BE2C (cell line): ENCODE data around the gene COL4A1.

Source experiments
- DNase-seq: peaks from one replicate; pipeline ENCODE4 v3.0.0-alpha.2; 2020
- H3K27me3 ChIP-seq: fragments of 250-450 bp; sonication (Bioruptor Pico); 2 replicates; pipeline ENCODE4 v1.5.1; 2020; ENCODE audit warnings: mild to moderate bottlenecking
- H3K36me3 ChIP-seq: fragments of 250-450 bp; sonication (Bioruptor Pico); 2 replicates; pipeline ENCODE4 v1.5.1; 2020; ENCODE audit warnings: mild to moderate bottlenecking
- H3K4me1 ChIP-seq: fragments of 250-450 bp; sonication (Bioruptor Pico); 2 replicates; pipeline ENCODE4 v1.5.1; 2020
- H3K4me3 ChIP-seq: 2 replicates; pipeline ENCODE4 v1.5.1; 2011; ENCODE audit warnings: low read depth, low read length
- H3K9me3 ChIP-seq: fragments of 250-450 bp; sonication (Bioruptor Pico); 2 replicates; pipeline ENCODE4 v1.5.1; 2020
- CTCF ChIP-seq: IDR thresholded peaks from 2 replicates; pipeline ENCODE4 v1.5.1; 2012; ENCODE audit warnings: mild to moderate bottlenecking, low read depth, low read length

COL4A1 gene

GRCh38 chr13:110250258-110250891, 56.6 kb downstream of the COL4A1 start:
- H3K36me3 ChIP-seq: no peaks in the 10 kb centered on the region
- H3K9me3 ChIP-seq: no peaks in the 10 kb centered on the region
- no peaks in the 10 kb centered on the region for H3K4me1 ChIP-seq
- H3K27me3 ChIP-seq: no peaks in the 10 kb centered on the region; the same call in 1 of the 2 replicates
- TF ChIP-seq CTCF: no peak
- no peak for DNase-seq
- H3K4me3 ChIP-seq: no peak overlapping the region

- no peak overlapping the region for H3K4me3 ChIP-seq
- no peak for TF ChIP-seq CTCF
- H3K36me3 ChIP-seq: no peaks in the 10 kb centered on the region
- H3K4me1 ChIP-seq: no peaks in the 10 kb centered on the region
- H3K27me3 ChIP-seq: no peaks in the 10 kb centered on the region; the same call in 1 of the 2 replicates
- DNase-seq: no peak
- no peaks in the 10 kb centered on the region for H3K9me3 ChIP-seq
Observed at GRCh38 chr13:110249326-110249725, 57.6 kb downstream of the COL4A1 start.

- no peak for DNase-seq
- no peak for TF ChIP-seq CTCF
- no peaks in the 10 kb centered on the region for H3K4me1 ChIP-seq
- H3K9me3 ChIP-seq: no peaks in the 10 kb centered on the region
- H3K36me3 ChIP-seq: no peaks in the 10 kb centered on the region
- H3K4me3 ChIP-seq: no peak overlapping the region
- H3K27me3 ChIP-seq: no peaks in the 10 kb centered on the region; the same call in 1 of the 2 replicates
Observed at GRCh38 chr13:110248449-110249143, 58.4 kb downstream of the COL4A1 start.

- H3K36me3 ChIP-seq: no peaks in the 10 kb centered on the region
Observed at GRCh38 chr13:110246530-110246929, 60.4 kb downstream of the COL4A1 start.

GRCh38 chr13:110245416-110245899, 61.5 kb downstream of the COL4A1 start:
- no peak for DNase-seq
- TF ChIP-seq CTCF: no peak
- Histone ChIP-seq H3K4me3 (no peak overlapping the region), H3K27me3 (no peaks in the 10 kb centered on the region; the same call in 1 of the 2 replicates), H3K36me3 (no peaks in the 10 kb centered on the region), H3K4me1 (no peaks in the 10 kb centered on the region), H3K9me3 (no peaks in the 10 kb centered on the region)

More at GRCh38 chr13:110246530-110246929, 60.4 kb downstream of the COL4A1 start:
- Histone ChIP-seq H3K4me3 (no peak overlapping the region), H3K27me3 (no peaks in the 10 kb centered on the region; the same call in 1 of the 2 replicates), H3K9me3 (no peaks in the 10 kb centered on the region), H3K4me1 (no peaks in the 10 kb centered on the region)
- TF ChIP-seq CTCF: no peak
- DNase-seq: no peak

- no peaks in the 10 kb centered on the region for H3K4me1 ChIP-seq
- H3K4me3 ChIP-seq: no peak overlapping the region
- TF ChIP-seq CTCF: no peak
- no peak for DNase-seq
- H3K9me3 ChIP-seq: no peaks in the 10 kb centered on the region
- H3K36me3 ChIP-seq: no peaks in the 10 kb centered on the region
- H3K27me3 ChIP-seq: no peaks in the 10 kb centered on the region; the same call in 1 of the 2 replicates
Observed at GRCh38 chr13:110244976-110245375, 62.0 kb downstream of the COL4A1 start.
